IPS-11a (cell line): ENCODE results near the gene HPS1.

Source experiments
- H3K4me3 ChIP-seq: one replicate; pipeline ENCODE4 v1.5.1; 2013; ENCODE audit warnings: low read depth, low read length, control low read depth

HPS1 gene

GRCh38 chr10:98415731-98416119, 31.0 kb downstream of the HPS1 start:
- no peak overlapping the region for H3K4me3 ChIP-seq

- peak within 1 kb of the TSS; percentile 31 for H3K4me3 ChIP-seq
Observed at GRCh38 chr10:98414932-98415730, 31.6 kb downstream of the HPS1 start, which contains the start of gene PYROXD2. Gene PYROXD2 (minus strand): TSS chr10:98415182. CDS start chr10:98415135, 47 bp downstream.

- H3K4me3 ChIP-seq, result peak overlapping the region; percentile 31
Observed at GRCh38 chr10:98414578-98414931, 32.2 kb downstream of the HPS1 start.

GRCh38 chr10:98411768-98412167, 35.0 kb downstream of the HPS1 start:
- H3K4me3 ChIP-seq, result no peak overlapping the region

- H3K4me3 ChIP-seq, result no peak overlapping the region
Observed at GRCh38 chr10:98411166-98411565, 35.6 kb downstream of the HPS1 start.

GRCh38 chr10:98410759-98411158, 36.0 kb downstream of the HPS1 start:
- no peak overlapping the region for H3K4me3 ChIP-seq

GRCh38 chr10:98410135-98410743, 36.5 kb downstream of the HPS1 start:
- H3K4me3 ChIP-seq, result no peak overlapping the region

- no peak overlapping the region for H3K4me3 ChIP-seq
Observed at GRCh38 chr10:98408799-98409198, 37.9 kb downstream of the HPS1 start.

GRCh38 chr10:98407744-98408241, 38.9 kb downstream of the HPS1 start:
- H3K4me3 ChIP-seq, result no peak overlapping the region

GRCh38 chr10:98407017-98407743, 39.6 kb downstream of the HPS1 start:
- H3K4me3 ChIP-seq, result no peak overlapping the region

- H3K4me3 ChIP-seq, result no peak overlapping the region
Observed at GRCh38 chr10:98405422-98405821, 41.3 kb downstream of the HPS1 start.

GRCh38 chr10:98404571-98405359, 42.0 kb downstream of the HPS1 start:
- H3K4me3 ChIP-seq, result no peak overlapping the region

- H3K4me3 ChIP-seq, result no peak overlapping the region
Observed at GRCh38 chr10:98403812-98404504, 42.8 kb downstream of the HPS1 start.

- no peak overlapping the region for H3K4me3 ChIP-seq
Observed at GRCh38 chr10:98402931-98403718, 43.6 kb downstream of the HPS1 start.

- H3K4me3 ChIP-seq, result no peak overlapping the region
Observed at GRCh38 chr10:98402478-98402877, 44.3 kb downstream of the HPS1 start.

- H3K4me3 ChIP-seq, result no peak overlapping the region
Observed at GRCh38 chr10:98400482-98400881, 46.3 kb downstream of the HPS1 start.

GRCh38 chr10:98399784-98400183, 47.0 kb downstream of the HPS1 start:
- H3K4me3 ChIP-seq, result no peak overlapping the region

GRCh38 chr10:98397089-98397600, 49.6 kb downstream of the HPS1 start:
- H3K4me3 ChIP-seq, result no peak overlapping the region
